Loucy (cell line): Measurements from ENCODE around the gene TRPM3.

ENCODE experiments used
- EZH2phosphoT487 ChIP-seq: fragments of 200-600 bp; IDR thresholded peaks from 2 replicates; pipeline ENCODE4 v1.6.1; 2018; ENCODE audit warnings: antibody characterized with exemption, mild to moderate bottlenecking, moderate library complexity, borderline replicate concordance
- TF ChIP-seq, protein P1 (sequence below): fragments of 200-600 bp; sonication (generic); conservative IDR thresholded peaks from 2 replicates; pipeline ENCODE4 v1.5.1; 2014; ENCODE audit warnings: mild to moderate bottlenecking, antibody characterized with exemption, low read length

DNA sequence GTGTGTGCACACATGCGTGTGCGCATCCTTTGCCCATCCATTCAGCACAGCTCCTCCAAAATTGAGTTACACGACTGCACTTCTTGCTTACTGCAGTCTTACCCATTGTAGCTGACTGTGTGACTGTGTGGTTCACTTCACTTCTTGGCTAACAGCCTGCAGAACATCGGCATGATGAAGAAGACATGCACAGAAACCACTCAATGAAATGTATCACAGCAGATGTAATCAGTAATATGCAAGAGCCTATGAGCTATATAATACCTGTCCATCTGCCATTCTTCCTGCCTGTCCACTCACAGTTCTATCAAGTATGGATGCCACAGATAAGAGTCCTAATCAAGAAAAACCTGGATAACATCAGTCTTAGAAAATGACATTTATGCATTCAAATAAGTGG is 83.9 kb downstream of the TRPM3 start:
- TF ChIP-seq, protein P1, sequence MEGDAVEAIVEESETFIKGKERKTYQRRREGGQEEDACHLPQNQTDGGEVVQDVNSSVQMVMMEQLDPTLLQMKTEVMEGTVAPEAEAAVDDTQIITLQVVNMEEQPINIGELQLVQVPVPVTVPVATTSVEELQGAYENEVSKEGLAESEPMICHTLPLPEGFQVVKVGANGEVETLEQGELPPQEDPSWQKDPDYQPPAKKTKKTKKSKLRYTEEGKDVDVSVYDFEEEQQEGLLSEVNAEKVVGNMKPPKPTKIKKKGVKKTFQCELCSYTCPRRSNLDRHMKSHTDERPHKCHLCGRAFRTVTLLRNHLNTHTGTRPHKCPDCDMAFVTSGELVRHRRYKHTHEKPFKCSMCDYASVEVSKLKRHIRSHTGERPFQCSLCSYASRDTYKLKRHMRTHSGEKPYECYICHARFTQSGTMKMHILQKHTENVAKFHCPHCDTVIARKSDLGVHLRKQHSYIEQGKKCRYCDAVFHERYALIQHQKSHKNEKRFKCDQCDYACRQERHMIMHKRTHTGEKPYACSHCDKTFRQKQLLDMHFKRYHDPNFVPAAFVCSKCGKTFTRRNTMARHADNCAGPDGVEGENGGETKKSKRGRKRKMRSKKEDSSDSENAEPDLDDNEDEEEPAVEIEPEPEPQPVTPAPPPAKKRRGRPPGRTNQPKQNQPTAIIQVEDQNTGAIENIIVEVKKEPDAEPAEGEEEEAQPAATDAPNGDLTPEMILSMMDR, result no peak
- TF ChIP-seq EZH2phosphoT487, result no peak
